Neuronal stem cell (in vitro differentiated cells): Measurements from ENCODE around the gene PATJ.

Source experiments
- DNase-seq: peaks from one replicate; pipeline ENCODE4 v3.0.0-alpha.2; 2013; ENCODE audit warnings: low spot score
- H2AFZ ChIP-seq: one replicate; pipeline ENCODE4 v1.6.1; 2013; ENCODE audit warnings: mild to moderate bottlenecking, low read length, inconsistent platforms
- H2AK5ac ChIP-seq: 2 replicates; pipeline ENCODE4 v1.6.1; 2013; ENCODE audit warnings: low read depth, mild to moderate bottlenecking, inconsistent platforms, low read length, moderate library complexity, mixed read lengths
- H2BK120ac ChIP-seq: 2 replicates; pipeline ENCODE4 v1.6.1; 2013; ENCODE audit warnings: low read depth, mild to moderate bottlenecking, inconsistent platforms, low read length, moderate library complexity, mixed read lengths
- H2BK12ac ChIP-seq: one replicate; pipeline ENCODE4 v1.6.1; 2013; ENCODE audit warnings: low read length, inconsistent platforms
- H2BK15ac ChIP-seq: 2 replicates; pipeline ENCODE4 v1.6.1; 2013; ENCODE audit warnings: mild to moderate bottlenecking, low read length, inconsistent platforms, mixed read lengths
- H2BK5ac ChIP-seq: one replicate; pipeline ENCODE4 v1.6.1; 2013; ENCODE audit warnings: inconsistent platforms, mild to moderate bottlenecking, low read length, moderate library complexity
- H3K14ac ChIP-seq: one replicate; pipeline ENCODE4 v1.6.1; 2013; ENCODE audit warnings: low read length, inconsistent platforms
- H3K18ac ChIP-seq: 2 replicates; pipeline ENCODE4 v1.6.1; 2013; ENCODE audit warnings: low read length, inconsistent platforms
- H3K23ac ChIP-seq: 2 replicates; pipeline ENCODE4 v1.6.1; 2013; ENCODE audit warnings: low read depth, mild to moderate bottlenecking, mixed read lengths, low read length, inconsistent platforms; ENCODE audit not compliant: poor library complexity
- H3K27ac ChIP-seq: replicated peaks from 3 replicates; pipeline ENCODE4 v1.5.1; 2013; ENCODE audit warnings: low read length, inconsistent platforms
- H3K27me3 ChIP-seq, 3 experiments: 2 replicates each; pipeline ENCODE4 v1.6.1; 2013; ENCODE audit warnings: low read length in 3 of 3, mild to moderate bottlenecking in 2 of 3, inconsistent platforms in 1 of 3, low read depth in 1 of 3, mixed read lengths in 1 of 3, moderate library complexity in 1 of 3; ENCODE audit not compliant: control insufficient read depth in 3 of 3, insufficient read depth in 3 of 3
- H3K36me3 ChIP-seq, 2 donors: replicated peaks in 1 of 2; 2 replicates each; pipeline ENCODE4 v1.6.1; 2013; ENCODE audit warnings: low read length in 2 of 2; ENCODE audit not compliant: control insufficient read depth in 2 of 2, insufficient read depth in 2 of 2
- H3K4ac ChIP-seq: 2 replicates; pipeline ENCODE4 v1.6.1; 2013; ENCODE audit warnings: inconsistent platforms, mild to moderate bottlenecking, low read length, moderate library complexity
- H3K4me1 ChIP-seq, 2 donors: 1 replicate in 1 of 2; 2 replicates in 1 of 2; pipeline ENCODE4 v1.6.1; 2013; ENCODE audit warnings: low read length in 2 of 2, low read depth in 1 of 2; ENCODE audit not compliant: control insufficient read depth in 2 of 2, insufficient read depth in 1 of 2
- H3K4me2 ChIP-seq: one replicate; pipeline ENCODE4 v1.6.1; 2013; ENCODE audit warnings: mild to moderate bottlenecking, low read length, inconsistent platforms; ENCODE audit not compliant: insufficient read depth, poor library complexity, severe bottlenecking
- H3K4me3 ChIP-seq, 2 donors: 2 replicates each; pipeline ENCODE4 v1.5.1; 2013; ENCODE audit warnings: low read length in 2 of 2, mild to moderate bottlenecking in 2 of 2, inconsistent platforms in 1 of 2, moderate library complexity in 1 of 2
- H3K79me1 ChIP-seq: one replicate; pipeline ENCODE4 v1.6.1; 2013; ENCODE audit warnings: low read depth, mild to moderate bottlenecking, inconsistent platforms, low read length, moderate library complexity
- H3K9ac ChIP-seq: one replicate; pipeline ENCODE4 v1.6.1; 2013; ENCODE audit warnings: mild to moderate bottlenecking, low read depth, low read length, inconsistent platforms; ENCODE audit not compliant: poor library complexity
- H3K9me3 ChIP-seq, 2 donors: replicated peaks in 1 of 2; 2 replicates each; pipeline versions ENCODE3 to v1.6.1; 2013; ENCODE audit warnings: low read length in 2 of 2, mild to moderate bottlenecking in 2 of 2, inconsistent platforms in 1 of 2, low read depth in 1 of 2, mixed read lengths in 1 of 2, moderate library complexity in 1 of 2; ENCODE audit not compliant: control insufficient read depth in 2 of 2, insufficient read depth in 1 of 2
- H4K8ac ChIP-seq: one replicate; pipeline ENCODE4 v1.6.1; 2013; ENCODE audit warnings: low read depth, mild to moderate bottlenecking, inconsistent platforms, low read length, moderate library complexity
- H4K91ac ChIP-seq: one replicate; pipeline ENCODE4 v1.6.1; 2013; ENCODE audit warnings: low read length, low read depth, mild to moderate bottlenecking, inconsistent platforms; ENCODE audit not compliant: poor library complexity
- WGBS, 2 donors: extraction: QIAGEN DNeasy Blood & Tissue Kit; methylation state at CpG; one replicate each; pipeline ENCODE4 v1.1.7; 2013; ENCODE audit warnings: missing lambda C conversion rate in 2 of 2, mixed read lengths in 1 of 2; ENCODE audit not compliant: insufficient read length in 2 of 2, insufficient replicate concordance in 1 of 2; ENCODE audit errors: extremely low coverage in 2 of 2; 5-methylcytosine and 5-hydroxymethylcytosine counted together

The PATJ gene

DNA sequence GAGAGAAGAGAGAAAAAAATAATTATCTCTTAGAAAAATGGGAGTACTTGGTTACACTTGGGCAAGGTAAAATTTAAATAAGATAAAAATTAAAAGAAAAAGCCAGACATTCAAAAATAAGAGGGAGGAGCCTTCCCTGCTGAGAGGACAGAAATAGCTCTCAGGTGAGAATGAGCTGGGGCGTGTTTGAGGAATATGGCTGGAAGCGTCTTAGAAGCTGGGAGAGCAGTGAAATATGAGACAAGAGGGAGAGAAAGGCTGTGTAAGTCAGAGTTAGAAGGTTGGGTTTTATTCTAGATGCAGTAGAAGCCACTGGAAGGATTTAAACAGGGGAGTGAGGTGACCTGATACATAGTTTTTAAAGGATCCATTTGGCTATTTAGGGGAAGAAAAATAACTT lies 298.2 kb downstream of the PATJ start:
- no peak overlapping the region for H3K23ac ChIP-seq
- no peak overlapping the region for H3K14ac ChIP-seq
- no peak overlapping the region for H3K9ac ChIP-seq
- no peak overlapping the region for H2AFZ ChIP-seq
- no peak overlapping the region for H3K4me2 ChIP-seq
- H4K8ac ChIP-seq, result no peak overlapping the region
- H3K36me3 ChIP-seq, result no peaks in the 10 kb centered on the region
- H2AK5ac ChIP-seq, result no peak overlapping the region
- no peak overlapping the region for H2BK15ac ChIP-seq
- H4K91ac ChIP-seq, result no peak overlapping the region
- no peak for DNase-seq
- H2BK120ac ChIP-seq, result no peak overlapping the region
- WGBS, 2 donors, result no CpG with 5 or more reads among the region's 2 CpGs
- no peaks in the 10 kb centered on the region for H3K79me1 ChIP-seq
- H3K4ac ChIP-seq, result no peak overlapping the region
- no peak overlapping the region for H3K18ac ChIP-seq
- no peaks in the 10 kb centered on the region for H3K9me3 ChIP-seq
- peaks cover 0 to 5% of the 10 kb centered on the region in 2 donors for H3K4me1 ChIP-seq
- no peak overlapping the region for H3K4me3 ChIP-seq
- H2BK5ac ChIP-seq, result no peak overlapping the region
- no peak overlapping the region for H2BK12ac ChIP-seq
- no peaks in the 10 kb centered on the region for H3K27me3 ChIP-seq
- no peak overlapping the region for H3K27ac ChIP-seq

DNA sequence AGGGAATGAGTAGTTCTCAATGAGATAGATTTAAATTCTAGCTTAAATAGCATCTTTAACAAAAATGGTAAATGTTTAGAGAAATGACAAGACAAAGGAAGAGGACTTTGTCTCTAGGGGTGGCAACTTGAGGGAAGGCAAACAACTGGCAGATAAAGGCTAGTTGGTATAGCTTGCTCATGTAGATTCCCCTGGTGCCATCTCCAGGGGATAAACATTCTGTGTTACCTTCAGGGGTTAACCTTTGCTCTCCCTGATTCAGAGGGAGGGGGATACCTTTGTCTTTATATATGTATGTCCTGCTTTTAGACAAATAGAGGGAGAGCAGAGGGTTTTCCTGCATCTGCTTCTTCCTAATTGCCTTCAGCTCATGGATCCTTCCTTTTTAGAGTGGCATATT lies 298.7 kb downstream of the PATJ start:
- no peak overlapping the region for H3K18ac ChIP-seq
- no peak overlapping the region for H3K23ac ChIP-seq
- no peak overlapping the region for H3K14ac ChIP-seq
- no peak overlapping the region for H2AFZ ChIP-seq
- H3K79me1 ChIP-seq, result no peaks in the 10 kb centered on the region
- DNase-seq, result no peak
- no peak overlapping the region for H3K9ac ChIP-seq
- no peak overlapping the region for H2BK120ac ChIP-seq
- H4K8ac ChIP-seq, result no peak overlapping the region
- H3K4me2 ChIP-seq, result no peak overlapping the region
- H3K36me3 ChIP-seq, result no peaks in the 10 kb centered on the region
- no peak overlapping the region for H2AK5ac ChIP-seq
- no peak overlapping the region for H3K27ac ChIP-seq
- no peak overlapping the region for H2BK5ac ChIP-seq
- H4K91ac ChIP-seq, result no peak overlapping the region
- no peaks in the 10 kb centered on the region for H3K9me3 ChIP-seq
- H3K4me1 ChIP-seq, result peaks cover 0 to 5% of the 10 kb centered on the region in 2 donors
- H3K4me3 ChIP-seq, result no peak overlapping the region
- no peak overlapping the region for H3K4ac ChIP-seq
- H3K27me3 ChIP-seq, result no peaks in the 10 kb centered on the region
- H2BK12ac ChIP-seq, result no peak overlapping the region
- H2BK15ac ChIP-seq, result no peak overlapping the region

DNA sequence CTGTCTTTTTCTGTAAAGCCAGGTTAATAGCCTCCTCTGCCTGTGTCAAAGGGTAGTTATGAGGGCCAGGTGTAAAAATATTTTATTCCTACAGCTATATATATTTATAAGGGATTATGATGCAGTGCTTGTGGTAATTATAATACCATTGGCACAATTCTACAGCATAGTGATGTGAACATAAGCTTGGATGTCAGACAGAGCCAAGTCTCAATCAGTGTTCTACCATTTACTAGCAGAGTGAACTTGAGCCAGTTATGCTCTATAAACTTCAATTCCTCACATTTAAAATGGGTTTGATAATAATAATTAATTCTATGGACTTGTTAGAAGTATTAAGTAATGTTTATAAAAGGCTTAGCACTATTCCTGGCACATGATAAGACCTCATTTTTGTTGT lies 300.9 kb downstream of the PATJ start:
- Histone ChIP-seq H3K18ac (no peak overlapping the region), H2AK5ac (no peak overlapping the region), H2BK12ac (no peak overlapping the region), H3K4me2 (no peak overlapping the region), H2BK15ac (no peak overlapping the region), H3K36me3 (no peaks in the 10 kb centered on the region), H3K23ac (no peak overlapping the region), H3K27ac (no peak overlapping the region), H2BK5ac (no peak overlapping the region), H2BK120ac (no peak overlapping the region), H3K4me1 (peaks cover 0 to 3% of the 10 kb centered on the region in 2 donors), H2AFZ (no peak overlapping the region), H3K14ac (no peak overlapping the region), H3K4me3 (no peak overlapping the region), H3K4ac (no peak overlapping the region), H4K8ac (no peak overlapping the region), H3K27me3 (no peaks in the 10 kb centered on the region), H4K91ac (no peak overlapping the region), H3K9me3 (no peaks in the 10 kb centered on the region), H3K9ac (no peak overlapping the region), H3K79me1 (no peaks in the 10 kb centered on the region)
- DNase-seq, result no peak

DNA sequence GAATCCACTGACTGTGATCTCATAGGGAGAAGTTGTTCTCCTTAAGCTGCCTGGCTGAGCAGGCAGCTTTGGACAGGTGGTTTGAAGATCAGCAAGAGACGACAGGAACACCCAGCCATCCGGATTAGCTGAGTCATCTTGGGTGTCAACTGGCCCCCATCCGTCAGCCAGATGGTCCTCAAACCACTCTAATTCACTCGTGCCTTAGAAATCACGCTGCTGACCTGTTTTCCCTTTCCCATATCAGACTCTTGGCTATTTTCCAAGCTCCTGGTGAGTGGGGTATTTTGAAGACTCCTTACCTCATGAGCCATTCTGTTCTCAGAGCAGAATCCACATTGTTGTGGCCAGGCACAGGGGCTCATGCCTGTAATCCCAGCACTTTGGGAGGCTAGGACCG lies 303.3 kb downstream of the PATJ start:
- no peak overlapping the region for H3K27ac ChIP-seq
- no peak overlapping the region for H2BK15ac ChIP-seq
- H2AFZ ChIP-seq, result no peak overlapping the region
- H3K79me1 ChIP-seq, result no peaks in the 10 kb centered on the region
- H4K8ac ChIP-seq, result no peak overlapping the region
- no peak overlapping the region for H3K14ac ChIP-seq
- no peak overlapping the region for H2BK12ac ChIP-seq
- no peak overlapping the region for H2AK5ac ChIP-seq
- no peak for DNase-seq
- H3K36me3 ChIP-seq, result no peaks in the 10 kb centered on the region
- no peaks in the 10 kb centered on the region for H3K9me3 ChIP-seq
- H2BK120ac ChIP-seq, result no peak overlapping the region
- no peak overlapping the region for H3K4me2 ChIP-seq
- H3K23ac ChIP-seq, result no peak overlapping the region
- no peak overlapping the region for H3K4ac ChIP-seq
- no peak overlapping the region for H3K9ac ChIP-seq
- H4K91ac ChIP-seq, result no peak overlapping the region
- WGBS, 2 donors, result no CpG with 5 or more reads among the region's 6 CpGs
- no peak overlapping the region for H2BK5ac ChIP-seq
- H3K4me3 ChIP-seq, result no peak overlapping the region
- no peak overlapping the region for H3K18ac ChIP-seq
- H3K27me3 ChIP-seq, result no peaks in the 10 kb centered on the region
- peaks cover 0 to 2% of the 10 kb centered on the region in 2 donors for H3K4me1 ChIP-seq
